Sigmoid colon (tissue), 7 donors: ENCODE results near the gene NDUFAF3. TPM values are rescaled to one million over a fixed set of nuclear protein-coding genes. Genes with fewer than 3 reads are reported as not detected.

ENCODE experiments used
- DNase-seq: peaks from one replicate; pipeline ENCODE4 v3.0.0-alpha.2; 2019
- H3K27ac ChIP-seq, 4 donors: fragments of 200-600 bp; sonication (generic); one replicate each; pipeline ENCODE4 v1.5.1; 2016 to 2019; ENCODE audit warnings: mild to moderate bottlenecking in 1 of 4
- H3K27me3 ChIP-seq, 3 donors: fragments of 200-600 bp; sonication (generic); one replicate each; pipeline ENCODE4 v1.5.1; 2019; ENCODE audit warnings: mild to moderate bottlenecking in 1 of 3
- H3K36me3 ChIP-seq, 4 donors: fragments of 200-600 bp; sonication (generic); one replicate each; pipeline ENCODE4 v1.5.1; 2016 to 2019
- H3K4me1 ChIP-seq, 4 donors: fragments of 200-600 bp; sonication (generic); one replicate each; pipeline ENCODE4 v1.5.1; 2017 to 2019
- H3K4me3 ChIP-seq, 4 donors: fragments of 200-600 bp; sonication (generic); one replicate each; pipeline ENCODE4 v1.5.1; 2017 to 2019; ENCODE audit warnings: mild to moderate bottlenecking in 2 of 4, moderate library complexity in 1 of 4
- H3K9me3 ChIP-seq, 4 donors: fragments of 200-600 bp in 3 of 4; sonication (generic) in 3 of 4; one replicate each; pipeline versions ENCODE4 v1.5.1 to v1.6.1; 2013 to 2019
- CTCF ChIP-seq, 4 experiments: fragments of 450-650 bp in 3 of 4; fragments of 200-600 bp in 1 of 4; IDR thresholded peaks; one replicate each; pipeline ENCODE4 v1.5.1; 2016 to 2019; ENCODE audit warnings: antibody characterized with exemption in 4 of 4, mild to moderate bottlenecking in 3 of 4, moderate library complexity in 2 of 4
- EP300 ChIP-seq, 4 donors: sonication (generic); formaldehyde crosslinking; IDR thresholded peaks; one replicate each; pipeline ENCODE4 v1.6.1; 2017; ENCODE audit warnings: antibody characterized with exemption in 4 of 4
- POLR2A ChIP-seq, 2 donors: fragments of 450-650 bp; IDR thresholded peaks; one replicate each; pipeline ENCODE4 v1.6.1; 2016; ENCODE audit warnings: antibody characterized with exemption in 2 of 2, mild to moderate bottlenecking in 2 of 2, moderate library complexity in 2 of 2
- POLR2AphosphoS5 ChIP-seq, 4 donors: sonication (generic); formaldehyde crosslinking; IDR thresholded peaks; one replicate each; pipeline ENCODE4 v1.6.1; 2017; ENCODE audit warnings: antibody characterized with exemption in 4 of 4
- WGBS, 2 donors: extraction: QIAGEN DNeasy Blood & Tissue Kit; methylation state at CpG; one replicate each; pipeline ENCODE4 v1.1.7; 2013; 5-methylcytosine and 5-hydroxymethylcytosine counted together
- intact Hi-C: fragments of 100-400 bp; cut with DNase I; formaldehyde crosslinking; loops from one replicate; pipeline ENCODE4 v1.15.1; 2023
- polyA plus RNA-seq, 3 donors: library from polyadenylated mRNA; stranded (reverse); fragments of 200-250 nt; gene quantifications; one replicate each; pipeline ENCODE4 v1.2.3, GENCODE V29; 2013
- total RNA-seq, 4 donors: library from RNA; depleted of rRNA; stranded (reverse); fragments of >200 nt; gene quantifications; one replicate each; pipeline ENCODE4 v1.1.0, GENCODE V29; 2016
- donor health status: healthy with polysubstance abuse.
- donor health status: Bipolar disorder and iron deficiency.
- donor health status: healthy.

Gene NDUFAF3
- total and polyA plus RNA-seq, 7 donors, result 62.8 to 116 (median 83.1) TPM

DNA sequence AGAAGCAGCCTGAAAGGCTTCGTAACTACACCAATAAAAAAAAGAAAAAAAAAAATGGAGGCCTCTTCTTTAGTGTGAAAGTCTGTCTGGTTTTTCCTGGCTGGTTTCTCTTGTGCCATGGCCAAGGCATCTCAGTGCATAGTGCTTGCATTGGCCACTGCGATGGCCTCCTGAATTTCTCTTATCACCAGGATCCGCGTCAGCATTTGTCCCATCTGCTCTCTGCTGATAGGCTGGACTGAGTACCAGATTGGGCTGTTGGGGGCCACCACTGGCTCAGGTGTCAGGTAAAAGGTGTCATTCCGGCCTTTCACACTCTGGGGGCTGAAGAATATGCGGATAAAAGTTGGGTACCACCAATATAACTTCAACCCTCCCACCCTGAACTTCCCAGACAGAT, 8.4 kb downstream of the NDUFAF3 start:
- intact Hi-C loops, result no loop called here
- Histone ChIP-seq H3K36me3 (peaks cover 13 to 71% (median 35%) of the 10 kb centered on the region in 4 donors), H3K4me3 (no peak overlapping the region), H3K9me3 (no peaks in the 10 kb centered on the region), H3K27me3 (no peaks in the 10 kb centered on the region), H3K27ac (peak overlapping the region in 2 of 4 donors; percentile 94 to 98), H3K4me1 (peaks cover 0 to 27% (median 18%) of the 10 kb centered on the region in 4 donors)
- peak; percentile 57 for DNase-seq
- TF ChIP-seq POLR2A (IDR thresholded peaks at IDR 0.05), result no peak
- TF ChIP-seq EP300 (IDR thresholded peaks at IDR 0.05), result no peak
- no peak for TF ChIP-seq CTCF (IDR thresholded peaks at IDR 0.05)
- TF ChIP-seq POLR2AphosphoS5 (IDR thresholded peaks at IDR 0.05), result no peak
- WGBS, 2 donors, result 90 to 93% methylated on average over 6 of the region's 6 CpGs

DNA sequence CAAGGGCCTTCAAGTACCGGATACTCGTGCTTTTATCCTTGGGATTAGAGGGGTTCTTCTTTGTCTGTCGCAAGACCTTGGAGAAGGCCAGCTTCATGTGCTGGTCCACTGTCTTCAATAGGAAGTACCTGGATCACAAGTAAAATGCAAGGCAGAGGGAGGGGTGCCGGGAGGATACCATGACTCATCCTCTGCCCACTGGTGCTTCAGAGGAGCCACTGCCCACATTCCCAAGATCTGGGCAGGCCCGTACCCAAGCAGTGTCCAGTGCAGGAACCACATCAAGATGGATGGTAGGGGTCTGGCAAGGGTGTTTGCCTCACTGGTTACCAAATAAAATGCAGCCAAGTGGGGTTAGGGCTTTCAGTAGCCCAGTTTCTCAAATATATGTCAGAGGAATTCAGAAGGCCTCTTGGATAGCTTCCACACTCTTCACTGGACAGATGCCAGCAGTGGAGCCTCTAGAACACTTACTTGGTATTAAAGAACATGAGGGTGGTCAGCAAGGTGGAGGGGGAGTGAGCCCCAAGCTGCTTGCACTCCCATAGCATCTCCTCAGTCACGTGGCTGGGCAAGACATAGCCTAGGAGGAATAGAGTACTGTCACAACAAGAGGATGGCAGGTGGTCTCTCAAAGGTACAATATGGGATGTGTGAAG, 10.9 kb downstream of the NDUFAF3 start:
- no peaks in the 10 kb centered on the region for H3K9me3 ChIP-seq
- no peak for TF ChIP-seq POLR2A (IDR thresholded peaks at IDR 0.05)
- TF ChIP-seq EP300 (IDR thresholded peaks at IDR 0.05), result no peak
- no peak for TF ChIP-seq POLR2AphosphoS5 (IDR thresholded peaks at IDR 0.05)
- TF ChIP-seq CTCF (IDR thresholded peaks at IDR 0.05), result no peak
- intact Hi-C loops, result no loop called here
- H3K4me1 ChIP-seq, result peaks cover 0 to 26% (median 16%) of the 10 kb centered on the region in 4 donors
- H3K36me3 ChIP-seq, result peaks cover 13 to 76% (median 29%) of the 10 kb centered on the region in 4 donors
- H3K27ac ChIP-seq, result no peak overlapping the region
- no peak overlapping the region for H3K4me3 ChIP-seq
- no peaks in the 10 kb centered on the region for H3K27me3 ChIP-seq
- WGBS, 2 donors, result 92% methylated on average over 6 of the region's 6 CpGs
- DNase-seq, result peak; percentile 65

- intact Hi-C loops, result no loop called here
- Histone ChIP-seq H3K9me3 (no peaks in the 10 kb centered on the region), H3K27me3 (no peaks in the 10 kb centered on the region), H3K4me3 (no peak overlapping the region), H3K27ac (no peak overlapping the region), H3K4me1 (peaks cover 0 to 9% (median 3%) of the 10 kb centered on the region in 4 donors), H3K36me3 (peaks cover 13 to 92% (median 32%) of the 10 kb centered on the region in 4 donors)
- WGBS, 2 donors, result 92 to 96% methylated on average over 2 of the region's 2 CpGs
- no peak for TF ChIP-seq EP300 (IDR thresholded peaks at IDR 0.05)
- TF ChIP-seq POLR2A (IDR thresholded peaks at IDR 0.05), result no peak
- no peak for TF ChIP-seq CTCF (IDR thresholded peaks at IDR 0.05)
- no peak for DNase-seq
These were observed 12.7 kb downstream of the NDUFAF3 start for GRCh38 chr3:49034650-49035049.

DNA sequence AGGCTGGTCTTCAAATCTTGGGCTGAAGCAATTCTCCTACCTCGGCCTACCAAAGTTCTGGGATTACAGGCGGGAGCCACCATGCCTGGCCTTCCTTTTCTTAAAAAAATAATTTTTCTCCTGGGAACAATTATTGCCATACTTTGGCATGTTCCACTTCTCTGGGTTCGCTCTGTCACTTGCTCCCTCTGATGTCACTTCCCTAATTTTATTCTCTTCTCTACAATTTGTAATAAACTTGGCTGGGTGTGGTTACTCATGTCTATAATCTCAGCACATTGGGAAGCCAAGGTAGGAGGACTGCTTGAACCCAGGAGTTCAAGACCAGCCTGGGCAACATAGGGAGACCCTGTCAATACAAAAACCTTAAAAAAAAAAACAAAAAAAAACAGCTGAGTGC, 13.4 kb downstream of the NDUFAF3 start:
- TF ChIP-seq POLR2AphosphoS5 (IDR thresholded peaks at IDR 0.05), result no peak
- no peak for TF ChIP-seq CTCF (IDR thresholded peaks at IDR 0.05)
- no peak for TF ChIP-seq POLR2A (IDR thresholded peaks at IDR 0.05)
- no peak for TF ChIP-seq EP300 (IDR thresholded peaks at IDR 0.05)
- peaks cover 13 to 95% (median 33%) of the 10 kb centered on the region in 4 donors for H3K36me3 ChIP-seq
- H3K27ac ChIP-seq, result no peak overlapping the region
- H3K9me3 ChIP-seq, result no peaks in the 10 kb centered on the region
- intact Hi-C loops, result no loop called here
- H3K27me3 ChIP-seq, result no peaks in the 10 kb centered on the region
- 92 to 95% methylated on average over 3 of the region's 3 CpGs for WGBS, 2 donors
- no peak for DNase-seq
- H3K4me3 ChIP-seq, result no peak overlapping the region
- peaks cover 0 to 6% (median 3%) of the 10 kb centered on the region in 4 donors for H3K4me1 ChIP-seq
